NCI-H2107 (cell line): ENCODE results near the gene ERCC5.

Experiments
- DNase-seq: peaks from one replicate; lab custom pipeline; 2025; lab: John Stamatoyannopoulos, UW

The ERCC5 gene

DNA sequence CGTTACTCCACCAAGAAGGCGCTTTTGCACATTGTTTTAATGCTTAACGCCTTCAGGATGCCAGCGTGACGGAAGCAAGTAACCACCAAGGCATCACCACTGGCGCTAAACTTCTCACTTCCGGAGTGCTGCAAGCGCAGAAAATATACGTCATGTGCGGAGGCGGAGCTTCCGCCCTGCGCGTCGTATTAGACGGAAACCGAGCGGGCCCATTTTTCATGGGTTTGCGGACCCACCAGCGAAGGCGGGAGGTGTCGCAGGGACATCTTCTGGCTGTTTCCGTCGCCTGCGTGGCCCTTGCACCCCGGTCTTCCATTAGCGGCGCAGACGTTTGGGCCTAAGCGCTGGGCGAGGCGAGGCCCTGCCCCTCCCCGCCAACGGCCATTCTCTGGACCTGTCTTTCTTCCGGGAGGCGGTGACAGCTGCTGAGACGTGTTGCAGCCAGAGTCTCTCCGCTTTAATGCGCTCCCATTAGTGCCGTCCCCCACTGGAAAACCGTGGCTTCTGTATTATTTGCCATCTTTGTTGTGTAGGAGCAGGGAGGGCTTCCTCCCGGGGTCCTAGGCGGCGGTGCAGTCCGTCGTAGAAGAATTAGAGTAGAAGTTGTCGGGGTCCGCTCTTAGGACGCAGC lies at the start of gene ERCC5:
ERCC5 (plus strand) TSS at position 403 of the 631 bp plus-strand sequence. CDS start 235 bp downstream, outside the sequence.
- peak; percentile 82 for DNase-seq

- DNase-seq, result peak; percentile 67
These were observed 47.0 kb upstream of the ERCC5 start, which contains the start of the genes BIVM and POGLUT2 for GRCh38 chr13:102798581-102799425. TSS of gene BIVM (plus strand) at chr13:102799119. CDS start at chr13:102807268, 8,149 bp downstream. TSS of gene POGLUT2 (minus strand) at chr13:102798976. CDS start at chr13:102798670, 306 bp downstream.

GRCh38 chr13:102799426-102800144 lies 46.2 kb upstream of the ERCC5 start:
- DNase-seq, result no peak

DNA sequence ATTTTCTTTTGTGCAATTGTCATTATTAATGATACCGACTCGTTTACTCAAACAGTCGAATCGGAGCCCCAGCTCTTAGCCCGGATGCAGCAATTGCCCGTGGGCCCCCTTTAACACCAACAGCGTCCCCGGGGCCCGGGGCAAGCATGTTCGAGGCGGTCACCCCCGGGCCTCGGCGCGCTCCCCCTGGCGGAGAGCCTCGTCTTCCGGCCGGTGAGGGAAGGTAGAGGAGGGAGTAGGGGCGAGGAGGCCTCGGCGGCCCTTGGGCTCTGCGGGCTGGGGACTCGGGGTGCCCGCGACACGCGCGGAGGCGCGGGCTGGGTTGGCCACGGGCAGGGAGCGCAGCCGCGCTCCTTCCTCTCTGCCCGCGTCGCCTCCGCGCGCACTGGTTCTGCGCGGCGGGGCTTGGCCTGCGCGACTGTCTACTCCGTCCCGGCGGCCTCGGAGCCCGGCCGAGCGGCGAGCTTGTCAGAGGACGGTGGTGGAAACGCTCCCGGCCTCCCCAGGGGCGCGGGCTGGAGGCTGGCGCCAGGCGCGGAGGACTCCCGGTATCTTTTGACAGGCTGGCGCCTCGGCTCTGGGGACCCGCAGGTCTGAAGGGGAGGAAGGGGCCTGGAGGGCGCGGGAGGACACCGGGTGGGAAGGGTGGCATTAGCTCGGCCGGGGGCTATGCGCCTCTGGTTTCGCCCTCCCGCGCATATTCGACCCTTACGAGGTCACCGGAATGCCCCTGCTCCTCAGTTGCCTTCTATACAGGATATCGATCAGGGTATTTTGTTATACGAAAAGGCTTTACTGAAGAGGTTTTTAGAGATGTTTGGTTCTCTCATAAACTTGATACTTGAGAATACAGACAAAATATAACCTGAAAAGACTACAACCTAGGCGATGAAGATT lies 45.4 kb upstream of the ERCC5 start:
- peak; percentile 53 for DNase-seq

DNA sequence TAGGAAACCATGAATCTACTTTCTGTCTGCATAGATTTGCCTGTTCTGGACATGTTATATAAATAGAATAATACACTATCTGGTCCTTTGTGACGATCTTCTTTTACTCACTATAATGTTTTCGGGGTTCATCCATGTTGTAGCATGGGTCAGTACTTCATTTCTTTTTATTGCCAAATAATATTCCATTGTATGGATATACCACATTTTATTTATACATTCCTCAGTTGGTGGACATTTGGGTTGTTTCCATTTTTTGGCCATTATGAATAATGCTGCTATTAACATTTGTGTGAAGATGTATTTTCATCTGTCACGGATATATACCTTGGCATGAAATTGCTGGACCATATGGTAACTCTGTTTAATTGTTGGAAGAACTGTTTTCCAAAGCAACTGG lies 40.2 kb upstream of the ERCC5 start:
- DNase-seq, result no peak

DNA sequence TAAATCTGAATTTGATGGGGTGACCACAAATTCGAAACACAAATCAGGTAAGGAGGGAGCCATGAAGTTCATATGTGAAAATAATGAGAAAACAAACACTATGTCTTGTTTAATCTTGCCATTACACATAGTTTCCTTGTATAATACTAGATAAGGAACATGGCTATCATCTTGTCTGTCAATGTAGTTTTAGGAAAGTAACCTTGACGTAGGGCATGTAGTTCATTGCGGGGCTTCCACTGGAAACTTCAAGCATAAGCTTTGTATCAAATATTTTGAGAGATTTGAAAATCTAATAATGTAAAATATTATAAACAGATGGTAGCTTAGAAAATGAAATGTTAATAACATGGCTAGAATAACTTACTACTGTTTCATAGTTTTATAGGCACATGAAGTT lies 38.1 kb upstream of the ERCC5 start:
- no peak for DNase-seq

DNA sequence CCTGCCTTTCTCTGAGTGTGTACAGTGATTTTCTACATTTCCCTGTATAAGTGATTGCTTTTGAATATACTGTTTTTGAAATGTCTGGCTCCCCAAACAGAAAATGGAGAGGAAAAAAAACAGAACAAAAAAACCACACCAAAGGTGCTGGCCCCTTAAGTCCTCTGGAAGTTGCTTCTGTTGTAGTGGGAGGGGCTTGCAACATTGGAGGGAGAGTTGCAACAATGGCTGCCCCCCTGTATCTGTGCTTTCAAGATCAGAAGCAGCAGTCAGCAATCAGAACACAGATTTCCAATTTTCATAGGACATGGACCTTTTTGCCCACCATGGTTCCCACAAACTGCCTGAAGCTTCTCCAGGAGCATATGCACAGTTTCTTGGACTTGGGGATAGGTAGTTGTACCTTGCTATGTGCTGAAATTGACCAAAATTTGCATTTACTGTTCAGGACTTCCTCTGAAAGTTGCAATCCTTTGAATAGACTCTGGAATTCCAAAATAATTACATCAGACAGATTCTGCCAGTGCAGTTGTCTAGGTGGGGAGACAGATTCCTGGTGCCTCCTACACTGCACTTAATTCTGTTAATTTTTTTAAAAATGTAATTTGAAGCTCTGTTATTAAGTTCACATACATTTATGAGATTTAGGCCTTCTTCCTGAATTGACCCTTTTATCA lies 33.1 kb upstream of the ERCC5 start:
- DNase-seq, result no peak

DNA sequence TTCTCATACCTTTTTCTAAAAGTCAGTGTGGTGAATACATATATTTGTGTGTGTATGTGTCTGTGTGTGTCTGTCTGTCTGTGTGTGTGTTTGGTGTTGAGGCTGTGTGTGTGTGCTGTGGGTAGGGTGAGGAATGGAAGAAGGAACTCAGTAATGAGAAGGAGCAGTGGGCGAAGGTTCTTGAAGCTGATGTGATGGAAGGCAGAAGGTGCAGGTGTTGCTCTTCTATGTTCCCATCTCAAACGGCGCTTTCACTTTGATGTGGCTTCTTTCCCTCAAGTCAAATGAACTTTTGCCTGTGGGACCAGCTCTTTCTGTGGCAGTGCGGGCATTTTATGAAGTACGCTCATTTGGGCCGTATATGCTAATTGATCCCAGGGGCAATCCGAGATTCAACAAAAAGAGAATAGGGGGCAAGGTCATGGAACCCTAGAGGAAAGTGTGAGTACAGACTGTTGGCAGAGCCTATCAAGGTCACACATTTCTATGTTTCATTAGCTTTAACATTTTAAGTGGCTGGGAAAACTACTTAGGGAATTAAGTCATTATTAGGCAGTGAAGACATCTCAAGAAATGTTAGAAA lies 31.7 kb upstream of the ERCC5 start:
- no peak for DNase-seq

DNA sequence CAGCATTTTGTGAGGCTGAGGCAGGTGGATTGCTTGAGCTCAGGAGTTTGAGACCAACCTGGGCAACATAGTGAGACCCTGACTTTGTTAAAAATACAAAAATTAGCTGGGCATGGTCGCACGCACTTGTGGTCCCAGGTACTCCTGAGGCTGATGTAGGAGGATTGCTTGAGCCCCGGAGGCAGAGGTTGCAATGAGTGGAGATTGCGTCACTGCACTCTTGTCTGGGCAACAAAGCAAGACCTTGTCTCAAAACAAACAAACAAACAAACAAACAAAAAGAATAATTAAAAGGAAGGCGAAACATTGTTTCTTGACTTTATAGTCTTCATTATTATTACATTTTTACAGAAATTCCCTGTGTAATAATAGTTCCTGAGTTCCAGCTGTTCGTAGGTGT lies 31.0 kb upstream of the ERCC5 start:
- DNase-seq, result no peak

DNA sequence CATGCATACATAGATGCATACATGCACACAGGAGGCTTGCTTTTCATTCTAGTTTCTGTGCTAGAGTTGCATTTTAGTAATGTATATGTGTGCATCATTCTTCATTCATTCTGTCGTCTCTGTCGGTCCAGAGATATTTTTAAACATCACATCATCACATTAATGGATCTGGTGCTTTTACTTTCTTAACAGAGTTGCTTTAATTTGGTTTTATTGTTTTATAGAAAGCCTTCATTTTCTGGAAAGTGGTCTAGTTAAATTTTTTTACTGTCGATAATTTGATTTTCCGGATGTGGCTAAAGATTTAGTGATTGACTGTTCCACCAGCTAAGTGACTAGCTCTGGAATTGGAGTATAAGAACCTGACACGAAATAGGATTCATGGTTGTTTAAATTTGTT lies 30.0 kb upstream of the ERCC5 start:
- DNase-seq, result no peak

DNA sequence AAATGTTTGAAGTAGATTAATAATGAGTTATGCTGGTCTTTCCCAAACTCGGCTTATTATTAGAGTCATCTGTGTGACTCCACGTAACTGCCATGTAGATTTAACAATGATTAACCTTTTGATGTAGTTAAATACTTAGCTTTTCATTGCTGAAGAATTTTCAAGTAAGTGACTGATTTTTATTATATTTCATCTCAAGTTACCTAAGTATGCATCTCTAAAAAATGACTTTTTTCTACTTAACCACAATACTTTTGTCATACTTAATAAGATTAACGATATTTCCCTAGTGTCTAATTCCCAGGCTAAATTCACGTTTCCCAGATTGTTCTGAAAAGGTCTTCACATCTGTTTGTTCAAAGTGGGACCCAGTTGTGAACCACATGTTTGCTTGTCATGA lies 29.1 kb upstream of the ERCC5 start:
- DNase-seq, result no peak

DNA sequence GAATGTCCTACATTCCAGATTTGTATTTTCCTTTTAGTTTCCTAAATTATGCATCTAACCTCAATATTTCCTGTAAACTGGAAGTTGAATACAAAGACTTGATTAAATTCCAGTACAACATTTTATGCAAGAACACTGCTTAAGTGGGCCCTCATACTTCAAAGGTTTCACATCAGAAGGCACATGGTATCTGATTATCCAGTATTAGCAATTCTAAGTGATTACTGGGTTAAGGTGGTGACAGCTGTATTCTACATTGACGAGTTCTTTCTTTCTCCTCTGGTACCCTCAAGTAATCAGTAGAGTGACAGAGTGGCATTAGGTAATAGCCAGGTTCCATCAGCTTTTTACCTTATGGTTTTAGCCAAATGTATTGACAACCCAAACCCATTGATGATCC lies 28.6 kb upstream of the ERCC5 start:
- no peak for DNase-seq

DNA sequence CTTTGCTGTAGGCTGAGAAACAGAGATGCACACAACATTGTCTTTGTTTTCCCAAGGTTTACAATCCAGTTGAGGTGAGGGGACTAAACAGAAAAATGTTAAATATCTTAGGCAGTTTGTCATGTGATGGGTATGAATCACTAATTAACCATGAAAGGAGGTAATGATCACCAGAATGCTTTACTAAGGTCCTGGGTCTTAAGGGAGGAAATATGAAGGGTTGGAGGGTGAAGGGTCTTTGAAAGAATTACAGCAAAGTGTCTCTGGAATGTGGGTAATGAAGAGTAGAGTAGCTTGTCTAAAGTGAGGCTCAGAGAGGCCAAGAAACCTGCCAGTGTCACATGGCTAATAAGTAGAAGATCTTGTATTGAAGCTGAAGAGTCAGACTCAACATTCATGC lies 27.9 kb upstream of the ERCC5 start:
- DNase-seq, result no peak

DNA sequence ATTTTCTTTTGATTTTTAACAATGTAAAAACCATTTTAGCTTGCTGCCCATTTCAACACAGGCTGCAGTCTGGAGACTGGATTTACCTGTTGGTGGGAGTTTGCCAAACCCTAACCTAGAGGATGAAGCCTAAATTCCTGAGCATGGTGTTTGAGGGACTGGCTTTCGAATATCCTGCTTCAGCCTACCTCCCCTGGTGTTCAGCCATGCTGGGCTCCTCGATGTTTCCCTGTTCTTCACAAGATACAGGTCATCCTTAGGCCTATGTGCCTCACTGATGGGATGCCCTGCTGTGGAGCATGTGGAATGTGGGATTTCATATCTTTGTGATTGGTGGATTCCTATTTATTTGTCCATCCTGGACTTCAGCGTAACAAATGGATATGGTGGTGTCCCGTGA lies 20.4 kb upstream of the ERCC5 start:
- no peak for DNase-seq

- no peak for DNase-seq
These were observed 19.7 kb upstream of the ERCC5 start for GRCh38 chr13:102825921-102826706.

- no peak for DNase-seq
These were observed 15.2 kb upstream of the ERCC5 start for GRCh38 chr13:102830646-102831045.

DNA sequence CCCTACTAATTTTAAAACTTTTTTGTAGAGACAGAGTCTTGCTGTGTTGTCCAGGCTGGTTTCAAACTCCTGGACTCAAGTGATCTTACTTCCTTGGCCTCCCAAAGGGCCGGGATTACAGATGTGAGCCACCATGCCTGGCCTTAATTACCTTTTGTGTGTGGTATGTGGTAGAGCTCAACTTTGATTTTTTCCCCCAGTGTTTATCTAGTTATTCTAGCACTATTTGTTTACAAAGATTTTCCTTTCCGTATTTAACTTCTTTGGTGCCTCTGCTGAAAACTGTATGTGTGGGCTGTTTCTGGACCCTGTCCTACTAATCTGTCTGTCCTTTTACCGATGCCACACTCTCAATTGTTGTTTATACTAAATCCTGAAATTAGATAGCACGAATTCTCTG lies 9.4 kb upstream of the ERCC5 start:
- DNase-seq, result no peak

- no peak for DNase-seq
These were observed 7.6 kb upstream of the ERCC5 start for GRCh38 chr13:102838273-102838672.

GRCh38 chr13:102838982-102839381 lies 6.8 kb upstream of the ERCC5 start:
- no peak for DNase-seq

DNA sequence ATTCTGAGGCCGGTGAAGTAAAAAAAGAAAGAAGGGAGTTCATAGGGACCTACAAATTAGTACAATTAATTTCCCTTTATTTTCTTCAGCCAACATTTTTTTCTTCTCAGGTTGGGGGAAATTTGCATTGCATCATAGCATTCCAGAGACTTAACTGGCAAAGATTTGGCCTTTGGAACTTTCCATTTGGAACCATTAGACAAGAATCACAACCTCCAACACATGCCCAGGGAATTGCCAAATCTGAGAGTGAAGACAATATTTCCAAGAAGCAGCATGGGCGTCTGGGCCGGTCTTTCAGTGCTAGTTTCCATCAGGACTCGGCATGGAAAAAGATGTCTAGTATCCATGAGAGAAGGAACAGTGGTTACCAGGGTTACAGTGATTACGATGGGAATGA lies 6.4 kb upstream of the ERCC5 start:
- DNase-seq, result no peak
